Measurements from ENCODE around the gene DBN1.

DBN1 gene

GRCh38 chr5:177495243-177496060, 22.0 kb upstream of the DBN1 start:
- peak overlapping the region; percentile 86 to 87 for H3K4me3 ChIP-seq (replicated peaks in 1 of 2; ENCODE audit: low read depth in 2 of 2, low read length in 2 of 2)
- TF ChIP-seq CTCF (IDR thresholded peaks at IDR 0.05; ENCODE audit: low read depth, low read length), result no peak
- peak; percentile 95 for DNase-seq (ENCODE audit: low read depth in 2 of 2)

- peak; percentile 41 for TF ChIP-seq CTCF (IDR thresholded peaks at IDR 0.05; ENCODE audit: low read depth, low read length)
- peak overlapping the region; percentile 21 to 87 for H3K4me3 ChIP-seq (replicated peaks in 1 of 2; ENCODE audit: low read depth in 2 of 2, low read length in 2 of 2)
- DNase-seq (ENCODE audit: low read depth in 2 of 2), result peak; percentile 91 to 97
Measured at GRCh38 chr5:177494346-177495195, 21.1 kb upstream of the DBN1 start.

- TF ChIP-seq CTCF (IDR thresholded peaks at IDR 0.05; ENCODE audit: low read depth, low read length), result no peak
- DNase-seq (ENCODE audit: low read depth in 2 of 2), result no peak
- peak overlapping the region in 1 of 2 donors; percentile 87 for H3K4me3 ChIP-seq (replicated peaks in 1 of 2; ENCODE audit: low read depth in 2 of 2, low read length in 2 of 2)
Measured at GRCh38 chr5:177493795-177494345, 20.4 kb upstream of the DBN1 start.

GRCh38 chr5:177492841-177493240, 19.4 kb upstream of the DBN1 start:
- no peak for DNase-seq (ENCODE audit: low read depth in 2 of 2)
- TF ChIP-seq CTCF (IDR thresholded peaks at IDR 0.05; ENCODE audit: low read depth, low read length), result no peak
- no peak overlapping the region for H3K4me3 ChIP-seq (replicated peaks in 1 of 2; ENCODE audit: low read depth in 2 of 2, low read length in 2 of 2)

- H3K4me3 ChIP-seq (replicated peaks in 1 of 2; ENCODE audit: low read depth in 2 of 2, low read length in 2 of 2), result no peak overlapping the region
- no peak for TF ChIP-seq CTCF (IDR thresholded peaks at IDR 0.05; ENCODE audit: low read depth, low read length)
- no peak for DNase-seq (ENCODE audit: low read depth in 2 of 2)
Measured at GRCh38 chr5:177491983-177492746, 18.7 kb upstream of the DBN1 start.

- TF ChIP-seq CTCF (IDR thresholded peaks at IDR 0.05; ENCODE audit: low read depth, low read length), result peak; percentile 27
- no peak overlapping the region for H3K4me3 ChIP-seq (replicated peaks in 1 of 2; ENCODE audit: low read depth in 2 of 2, low read length in 2 of 2)
- DNase-seq (ENCODE audit: low read depth in 2 of 2), result peak; percentile 39 to 49
Measured at GRCh38 chr5:177491429-177491945, 18.1 kb upstream of the DBN1 start.
